ENCODE results near the gene SCUBE1. TPM values are rescaled to one million over a fixed set of nuclear protein-coding genes. Genes with fewer than 3 reads are reported as not detected.
"Not testable (repeated sequence)": the region's sequence is repeated elsewhere in the genome, so short reads cannot be mapped to it uniquely, and the experiment has no call there.

The SCUBE1 gene
- total RNA-seq, 1 donor from 2014 or later, result not detected

DNA sequence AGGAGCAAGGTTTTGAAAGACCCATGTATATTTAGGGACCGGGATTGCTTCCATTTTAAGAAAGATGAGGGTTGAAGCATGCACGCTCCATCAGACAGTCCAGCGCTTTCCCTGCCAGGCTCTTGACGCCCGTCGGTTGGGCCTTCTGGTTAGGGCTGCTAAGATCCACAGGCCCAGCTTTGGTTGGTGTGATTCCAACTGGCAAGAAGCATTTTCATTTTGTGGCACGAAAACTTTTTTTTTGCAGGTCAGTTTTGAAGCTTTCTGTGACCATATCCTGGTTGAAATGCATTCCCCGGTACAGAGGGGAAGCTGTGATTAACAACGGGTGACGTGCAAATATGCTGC lies 34.4 kb upstream of the SCUBE1 start:
- intact Hi-C loops (cut with micrococcal nuclease), result no loop called here
- Mint-ChIP-seq H3K27me3 (ENCODE audit: insufficient read depth) (peaks cover 42% of the 10 kb centered on the region), H3K4me1 (ENCODE audit: low read depth) (peaks cover 17% of the 10 kb centered on the region), H3K36me3 (ENCODE audit: low read depth) (no peaks in the 10 kb centered on the region), H3K27ac (no peak overlapping the region), H3K4me3 (no peak overlapping the region), H3K9me3 (no peaks in the 10 kb centered on the region)
- no peak for DNase-seq (ENCODE audit: low spot score)

- Mint-ChIP-seq H3K4me3 (no peak overlapping the region), H3K27me3 (ENCODE audit: insufficient read depth) (peaks cover 40% of the 10 kb centered on the region), H3K9me3 (no peaks in the 10 kb centered on the region), H3K4me1 (ENCODE audit: low read depth) (peaks cover 17% of the 10 kb centered on the region), H3K27ac (no peak overlapping the region), H3K36me3 (ENCODE audit: low read depth) (no peaks in the 10 kb centered on the region)
- DNase-seq (ENCODE audit: low spot score), result peak; percentile 11
- intact Hi-C loops (cut with micrococcal nuclease), result no loop called here
These were observed 33.8 kb upstream of the SCUBE1 start for GRCh38 chr22:43376765-43377547.

DNA sequence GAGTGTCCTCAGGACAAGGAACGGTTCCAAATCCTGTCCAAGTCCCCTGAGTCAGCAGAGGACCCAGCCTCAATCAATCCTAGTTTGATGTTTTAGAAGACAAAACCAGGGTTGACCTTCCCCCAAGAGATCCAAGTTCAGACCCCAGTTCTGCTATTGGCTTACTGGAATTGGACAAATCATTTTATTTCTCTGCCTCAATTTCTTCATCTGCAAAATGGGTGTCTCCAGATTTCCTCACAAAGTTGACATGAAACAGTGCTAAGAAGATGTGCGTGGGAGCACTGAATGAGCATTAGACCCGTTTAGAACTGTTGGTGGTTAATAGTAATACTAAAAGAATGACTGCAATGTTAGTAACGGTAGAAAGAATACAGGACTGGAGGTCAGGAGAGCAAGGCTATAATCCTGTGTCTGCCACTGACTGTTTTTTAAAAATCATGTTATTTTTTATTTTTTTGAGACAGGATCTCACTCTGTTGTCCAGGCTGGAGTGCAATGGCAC lies 32.8 kb upstream of the SCUBE1 start:
- Mint-ChIP-seq H3K4me1 (ENCODE audit: low read depth) (peaks cover 17% of the 10 kb centered on the region), H3K4me3 (no peak overlapping the region), H3K27me3 (ENCODE audit: insufficient read depth) (peaks cover 37% of the 10 kb centered on the region), H3K27ac (no peak overlapping the region), H3K9me3 (no peaks in the 10 kb centered on the region), H3K36me3 (ENCODE audit: low read depth) (no peaks in the 10 kb centered on the region)
- no peak for DNase-seq (ENCODE audit: low spot score)
- intact Hi-C loops (cut with micrococcal nuclease), result no loop called here

DNA sequence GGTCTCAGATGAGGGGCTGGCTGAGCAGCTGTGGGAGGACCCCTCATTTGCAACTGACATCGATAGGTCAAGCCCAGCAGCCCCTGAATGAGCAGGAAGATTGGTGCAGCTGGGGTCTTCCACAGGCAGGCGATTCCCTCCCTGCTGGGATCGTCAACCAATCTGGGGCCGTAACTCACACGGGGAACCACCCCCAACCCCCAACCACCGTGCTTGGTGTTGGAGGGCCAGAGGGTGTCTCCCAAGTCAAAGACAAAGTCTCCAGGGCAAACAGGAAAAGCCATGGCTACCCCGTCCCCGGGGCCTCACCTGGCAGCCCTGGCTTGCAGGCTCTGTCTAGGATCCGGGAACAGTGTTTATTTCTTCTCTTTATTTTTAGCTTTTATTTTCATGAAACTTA lies 26.9 kb upstream of the SCUBE1 start:
- Mint-ChIP-seq H3K4me1 (ENCODE audit: low read depth) (no peaks in the 10 kb centered on the region), H3K36me3 (ENCODE audit: low read depth) (no peaks in the 10 kb centered on the region), H3K4me3 (no peak overlapping the region), H3K9me3 (no peaks in the 10 kb centered on the region), H3K27ac (no peak overlapping the region), H3K27me3 (ENCODE audit: insufficient read depth) (peaks cover 18% of the 10 kb centered on the region)
- no peak for DNase-seq (ENCODE audit: low spot score)
- intact Hi-C loops (cut with micrococcal nuclease), result no loop called here

DNA sequence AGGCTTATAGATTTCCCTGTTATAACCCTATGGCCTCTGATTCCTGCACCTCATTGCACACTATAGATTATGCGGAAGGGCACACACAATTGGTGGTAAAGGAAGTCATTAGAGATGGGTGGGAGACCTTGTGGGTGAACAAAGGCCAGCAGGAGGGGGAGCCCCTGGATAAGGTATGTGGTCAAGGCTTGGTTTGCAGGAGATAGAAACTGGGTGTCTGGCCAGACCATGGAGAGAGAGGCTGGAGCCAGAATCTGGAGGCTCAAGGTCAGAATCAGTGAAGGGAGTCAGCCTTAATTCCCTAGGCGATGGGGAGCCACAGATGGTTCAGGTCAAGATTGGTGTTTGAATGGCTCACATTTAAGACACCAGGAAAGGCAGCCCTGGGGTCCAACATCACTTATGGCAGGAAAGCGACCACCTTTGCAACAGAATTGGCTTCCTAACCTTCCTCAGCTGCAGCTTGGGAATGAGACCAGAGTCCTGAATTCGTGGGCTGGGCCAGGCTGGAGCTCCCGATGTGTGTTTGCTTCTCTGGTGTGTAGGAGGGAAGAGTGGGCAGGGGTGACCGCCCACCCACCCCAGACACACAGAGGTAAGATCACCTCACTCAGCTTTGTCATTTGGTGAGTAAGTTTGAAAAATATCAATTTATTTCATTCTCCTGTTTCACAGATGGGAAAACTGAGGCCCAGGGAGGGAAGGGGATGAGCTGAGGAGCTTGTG lies 22.7 kb upstream of the SCUBE1 start:
- no peaks in the 10 kb centered on the region for H3K9me3 Mint-ChIP-seq
- H3K36me3 Mint-ChIP-seq (ENCODE audit: low read depth), result no peaks in the 10 kb centered on the region
- no peak for DNase-seq (ENCODE audit: low spot score)
- no peaks in the 10 kb centered on the region for H3K4me1 Mint-ChIP-seq (ENCODE audit: low read depth)
- H3K27me3 Mint-ChIP-seq (ENCODE audit: insufficient read depth), result peaks cover 14% of the 10 kb centered on the region
- intact Hi-C loops (cut with micrococcal nuclease), result no loop called here
- H3K4me3 Mint-ChIP-seq, result no peak overlapping the region
- H3K27ac Mint-ChIP-seq, result no peak overlapping the region

DNA sequence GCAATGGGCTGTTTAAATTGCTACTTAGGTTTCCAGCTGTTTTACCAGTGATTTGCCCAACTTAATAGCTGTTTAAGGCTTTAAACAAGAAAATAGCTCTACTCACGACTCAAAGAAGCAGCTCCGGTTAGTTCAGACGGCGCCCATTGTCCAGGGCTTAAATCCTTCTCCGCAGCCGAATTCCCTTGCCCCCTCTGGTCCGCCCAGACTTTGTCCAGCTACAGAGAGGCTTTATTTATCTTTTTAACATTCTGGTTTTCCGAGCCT lies 20.9 kb upstream of the SCUBE1 start:
- Mint-ChIP-seq H3K4me1 (ENCODE audit: low read depth) (no peaks in the 10 kb centered on the region), H3K4me3 (no peak overlapping the region), H3K27me3 (ENCODE audit: insufficient read depth) (peaks cover 11% of the 10 kb centered on the region), H3K9me3 (no peaks in the 10 kb centered on the region), H3K36me3 (ENCODE audit: low read depth) (no peaks in the 10 kb centered on the region), H3K27ac (no peak overlapping the region)
- DNase-seq (ENCODE audit: low spot score), result no peak
- intact Hi-C loops (cut with micrococcal nuclease), result no loop called here

GRCh38 chr22:43363315-43364168 lies 20.4 kb upstream of the SCUBE1 start:
- no peaks in the 10 kb centered on the region for H3K4me1 Mint-ChIP-seq (ENCODE audit: low read depth)
- no peak for DNase-seq (ENCODE audit: low spot score)
- no peak overlapping the region for H3K27ac Mint-ChIP-seq
- peaks cover 10% of the 10 kb centered on the region for H3K27me3 Mint-ChIP-seq (ENCODE audit: insufficient read depth)
- intact Hi-C loops (cut with micrococcal nuclease), result no loop called here
- H3K4me3 Mint-ChIP-seq, result no peak overlapping the region
- no peaks in the 10 kb centered on the region for H3K36me3 Mint-ChIP-seq (ENCODE audit: low read depth)
- H3K9me3 Mint-ChIP-seq, result no peaks in the 10 kb centered on the region

- no peak for DNase-seq (ENCODE audit: low spot score)
- Mint-ChIP-seq H3K9me3 (no peaks in the 10 kb centered on the region), H3K4me1 (ENCODE audit: low read depth) (no peaks in the 10 kb centered on the region), H3K27ac (no peak overlapping the region), H3K27me3 (ENCODE audit: insufficient read depth) (peaks cover 7% of the 10 kb centered on the region), H3K4me3 (no peak overlapping the region), H3K36me3 (ENCODE audit: low read depth) (no peaks in the 10 kb centered on the region)
- intact Hi-C loops (cut with micrococcal nuclease), result no loop called here
These were observed 17.4 kb upstream of the SCUBE1 start for GRCh38 chr22:43360576-43360975.

GRCh38 chr22:43356881-43357280 lies 13.7 kb upstream of the SCUBE1 start:
- Mint-ChIP-seq H3K9me3 (no peaks in the 10 kb centered on the region), H3K27me3 (ENCODE audit: insufficient read depth) (peaks cover 4% of the 10 kb centered on the region)

GRCh38 chr22:43355688-43356087 lies 12.5 kb upstream of the SCUBE1 start:
- H3K27me3 Mint-ChIP-seq (ENCODE audit: insufficient read depth); H3K36me3 Mint-ChIP-seq (ENCODE audit: low read depth); H3K27ac Mint-ChIP-seq; H3K4me1 Mint-ChIP-seq (ENCODE audit: low read depth); intact Hi-C loops (cut with micrococcal nuclease); H3K4me3 Mint-ChIP-seq; DNase-seq (ENCODE audit: low spot score); H3K9me3 Mint-ChIP-seq: not testable (repeated sequence)

More at GRCh38 chr22:43356881-43357280, 13.7 kb upstream of the SCUBE1 start:
- no peak overlapping the region for H3K4me3 Mint-ChIP-seq
- H3K36me3 Mint-ChIP-seq (ENCODE audit: low read depth), result no peaks in the 10 kb centered on the region
- H3K27ac Mint-ChIP-seq, result no peak overlapping the region
- no peak for DNase-seq (ENCODE audit: low spot score)
- intact Hi-C loops (cut with micrococcal nuclease), result no loop called here
- H3K4me1 Mint-ChIP-seq (ENCODE audit: low read depth), result no peaks in the 10 kb centered on the region

DNA sequence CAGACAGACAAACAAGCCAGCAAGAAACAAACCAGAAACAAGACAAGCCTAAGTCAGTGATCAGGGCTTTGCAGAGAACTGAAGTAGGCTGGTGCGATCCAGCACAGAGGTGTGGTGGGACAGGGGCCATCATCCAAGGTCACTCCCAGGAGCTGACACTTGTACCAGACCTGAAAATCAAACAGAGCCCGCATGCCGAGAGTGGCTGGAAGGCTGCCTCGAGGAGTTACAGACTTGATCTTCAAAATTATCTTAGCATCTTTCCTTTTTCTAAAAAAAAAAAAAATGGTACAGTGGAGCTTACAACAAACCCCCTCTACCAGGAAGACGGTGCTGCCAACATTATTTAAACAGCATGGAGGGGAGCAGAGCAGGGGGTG lies 8.8 kb upstream of the SCUBE1 start:
- Mint-ChIP-seq H3K27me3 (ENCODE audit: insufficient read depth) (peaks cover 10% of the 10 kb centered on the region), H3K27ac (no peak overlapping the region), H3K36me3 (ENCODE audit: low read depth) (no peaks in the 10 kb centered on the region), H3K4me1 (ENCODE audit: low read depth) (no peaks in the 10 kb centered on the region), H3K9me3 (no peaks in the 10 kb centered on the region), H3K4me3 (no peak overlapping the region)
- DNase-seq (ENCODE audit: low spot score), result no peak
- intact Hi-C loops (cut with micrococcal nuclease), result no loop called here

DNA sequence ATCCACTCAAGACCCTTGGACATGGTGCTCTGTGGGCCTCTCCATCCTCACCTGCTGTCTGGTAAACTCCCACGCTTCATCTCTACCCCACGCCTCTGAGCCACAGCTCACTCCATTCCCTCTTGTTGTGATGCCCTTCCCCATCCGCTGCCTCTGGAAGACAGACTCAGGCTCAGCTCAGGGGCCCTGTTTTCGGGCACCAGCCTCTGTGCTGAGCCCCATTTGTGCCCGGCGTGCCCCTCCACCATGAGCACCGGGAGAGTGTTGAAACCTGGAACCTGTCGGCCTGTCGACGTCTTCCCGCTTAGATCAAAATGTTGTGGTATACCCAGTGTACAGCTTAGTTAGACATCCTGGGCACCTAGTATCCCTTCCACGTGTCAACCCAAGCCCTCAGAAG lies 6.5 kb upstream of the SCUBE1 start:
- H3K4me3 Mint-ChIP-seq, result no peak overlapping the region
- intact Hi-C loops (cut with micrococcal nuclease), result no loop called here
- H3K27me3 Mint-ChIP-seq (ENCODE audit: insufficient read depth), result peaks cover 10% of the 10 kb centered on the region
- no peaks in the 10 kb centered on the region for H3K9me3 Mint-ChIP-seq
- no peak for DNase-seq (ENCODE audit: low spot score)
- no peaks in the 10 kb centered on the region for H3K36me3 Mint-ChIP-seq (ENCODE audit: low read depth)
- peaks cover 6% of the 10 kb centered on the region for H3K4me1 Mint-ChIP-seq (ENCODE audit: low read depth)
- no peak overlapping the region for H3K27ac Mint-ChIP-seq

DNA sequence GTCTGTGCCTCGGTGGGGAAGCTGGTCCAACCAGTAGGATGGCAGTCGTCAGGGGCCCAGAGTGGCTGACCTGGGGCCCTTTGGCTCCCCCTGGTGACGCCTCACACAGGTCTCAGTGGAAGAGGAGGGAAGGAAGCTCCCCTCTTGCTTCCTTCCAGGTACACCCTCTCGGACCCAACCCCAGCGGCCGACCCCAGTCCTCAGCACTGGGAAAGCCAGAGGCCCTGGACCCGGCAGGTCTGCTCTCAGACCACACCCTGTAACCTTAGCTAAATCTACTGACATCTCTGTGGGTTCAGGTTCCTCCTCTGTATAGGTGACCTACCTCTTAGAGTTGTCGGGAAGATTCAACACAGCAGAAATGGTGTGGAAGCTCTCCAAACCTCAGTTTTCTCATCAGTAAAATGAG lies 3.4 kb upstream of the SCUBE1 start:
- peak; percentile 54 for DNase-seq (ENCODE audit: low spot score)
- Mint-ChIP-seq H3K27ac (no peak overlapping the region), H3K27me3 (ENCODE audit: insufficient read depth) (peaks cover 24% of the 10 kb centered on the region)

More for the DNA sequence above, 3.4 kb upstream of the SCUBE1 start:
- no peak overlapping the region for H3K4me3 Mint-ChIP-seq
- intact Hi-C loops (cut with micrococcal nuclease), result loop anchor here (1.0 kb wide), 2 partner anchors 72 to 115 kb away; no protein-coding TSS in a partner anchor
- peaks cover 9% of the 10 kb centered on the region for H3K4me1 Mint-ChIP-seq (ENCODE audit: low read depth)
- no peaks in the 10 kb centered on the region for H3K36me3 Mint-ChIP-seq (ENCODE audit: low read depth)
- no peaks in the 10 kb centered on the region for H3K9me3 Mint-ChIP-seq
